K562 (cell line): Measurements from ENCODE around the gene SPRING1. TPM values are rescaled to one million over a fixed set of nuclear protein-coding genes. Genes with fewer than 3 reads are reported as not detected.

Experiments used
- ARID3B ChIP-seq: fragments of 250-450 bp; sonication (Bioruptor Pico); IDR thresholded peaks from 2 replicates; pipeline ENCODE4 v1.4.0; 2020; ENCODE audit warnings: borderline replicate concordance
- CREBBP ChIP-seq: IDR thresholded peaks from one replicate; pipeline ENCODE4 v1.6.1; 2012; ENCODE audit warnings: low read depth, mild to moderate bottlenecking, control low read depth, inconsistent platforms, low read length
- EP400 ChIP-seq: fragments of 450-650 bp; IDR thresholded peaks from 2 replicates; pipeline ENCODE4 v1.6.1; 2017; ENCODE audit warnings: antibody characterized with exemption, mild to moderate bottlenecking, moderate library complexity
- ETV6 ChIP-seq, 3 experiments: fragments of 150-350 bp in 1 of 3; sonication (generic) in 1 of 3; formaldehyde crosslinking in 1 of 3; IDR thresholded peaks; 2 replicates each; pipeline versions ENCODE4 v1.6.1 to v1.8.0; 2014 to 2022; ENCODE audit warnings: borderline replicate concordance in 2 of 3, low read depth in 2 of 3, antibody characterized with exemption in 1 of 3, low read length in 1 of 3, mild to moderate bottlenecking in 1 of 3, missing genetic modification reagents in 1 of 3
- GATA2 ChIP-seq: sonication (generic); formaldehyde crosslinking; IDR thresholded peaks from 2 replicates; pipeline ENCODE4 v1.4.0; 2020; ENCODE audit warnings: mild to moderate bottlenecking, missing genetic modification reagents
- GATAD2A ChIP-seq: fragments of 450-650 bp; IDR thresholded peaks from 2 replicates; pipeline ENCODE4 v1.6.1; 2017
- HNRNPL ChIP-seq: fragments of 200-400 bp; formaldehyde crosslinking; IDR thresholded peaks from 2 replicates; pipeline ENCODE4 v1.6.1; 2017; ENCODE audit warnings: low read depth, mild to moderate bottlenecking, low read length
- LARP7 ChIP-seq: fragments of 450-650 bp; IDR thresholded peaks from 2 replicates; pipeline ENCODE4 v1.6.1; 2016
- NFYB ChIP-seq: IDR thresholded peaks from 2 replicates; pipeline ENCODE4 v1.6.1; 2011; ENCODE audit warnings: mild to moderate bottlenecking, moderate library complexity; ENCODE audit not compliant: insufficient read length; ENCODE audit errors: extremely low read depth
- PHF8 ChIP-seq: fragments of 200-600 bp; sonication (generic); IDR thresholded peaks from 2 replicates; pipeline ENCODE4 v1.6.1; 2012; ENCODE audit warnings: mixed run types, mild to moderate bottlenecking, inconsistent platforms, low read length, moderate library complexity, borderline replicate concordance
- PTBP1 ChIP-seq: fragments of 200-400 bp; formaldehyde crosslinking; IDR thresholded peaks from 2 replicates; pipeline ENCODE4 v1.6.1; 2017; ENCODE audit warnings: low read depth, low read length
- RBM14 ChIP-seq: fragments of 200-400 bp; formaldehyde crosslinking; IDR thresholded peaks from 2 replicates; pipeline ENCODE4 v1.6.1; 2018; ENCODE audit warnings: low read depth, mild to moderate bottlenecking, low read length, moderate library complexity, borderline replicate concordance; ENCODE audit not compliant: insufficient read depth
- SNIP1 ChIP-seq: fragments of 450-650 bp; IDR thresholded peaks from 2 replicates; pipeline ENCODE4 v1.7.1; 2017; ENCODE audit warnings: low read depth, mild to moderate bottlenecking
- ZC3H11A ChIP-seq: IDR thresholded peaks from 2 replicates; pipeline ENCODE4 v1.6.1; 2012; ENCODE audit warnings: low read depth, low read length, improper control_type of control experiment
- ZNF134 ChIP-seq: fragments of 250-450 bp; sonication (Bioruptor Pico); conservative IDR thresholded peaks from 2 replicates; pipeline ENCODE4 v1.4.0; 2020
- polyA plus RNA-seq, 8 experiments: library from polyadenylated mRNA; depleted of rRNA in 4 of 8; stranded (reverse) in 5 of 8; unstranded in 3 of 8; fragments of >200 nt; fragmentation: Nextera tagmentation in 2 of 8; fragmentation: Illumina TruSeq in 1 of 8; extraction: Ambion mirVana in 2 of 8; extraction: Trizol in 1 of 8; gene quantifications; 2 replicates each; pipeline versions ENCODE4 v1.2.1 to v1.2.3, GENCODE V29; 2011 to 2014; ENCODE audit warnings: inconsistent platforms in 1 of 8, missing spikeins in 1 of 8
- total RNA-seq, 7 experiments: library from RNA; depleted of rRNA in 6 of 7; stranded (reverse); fragments of >200 nt in 6 of 7; fragmentation: Illumina TruSeq in 2 of 7; extraction: Trizol in 2 of 7; gene quantifications; 2 replicates each; pipeline versions ENCODE4 v1.2.1 to v1.2.3, GENCODE V29; 2011 to 2021; ENCODE audit warnings: low replicate concordance in 1 of 7
- TF ChIP-seq, protein P1 (sequence below): sonication (generic); formaldehyde crosslinking; IDR thresholded peaks from 2 replicates; pipeline ENCODE4 v1.8.0; 2023; ENCODE audit warnings: missing genetic modification reagents, mild to moderate bottlenecking, borderline replicate concordance
- TF ChIP-seq, protein P2 (sequence below): IDR thresholded peaks from 2 replicates; pipeline ENCODE4 v1.6.1; 2014; ENCODE audit warnings: antibody characterized with exemption

SPRING1 gene
- total and polyA plus RNA-seq, 9 of the 15 experiments (the other 6 are each of a cell fraction or from before 2014, with no cell fraction given), result 1.1 to 20.0 (median 8.0) TPM

GRCh38 chr12:116736962-116737773 lies 701 bp downstream of the SPRING1 start (continued):
- no peak; a peak in 2 of 4 replicates for TF ChIP-seq ETV6 (IDR thresholded peaks at IDR 0.05; ENCODE audit: borderline replicate concordance in 1 of 2, low read depth in 2 of 2, low read length in 1 of 2)
- TF ChIP-seq ETV6 (CRISPR knock-in tag; IDR thresholded peaks at IDR 0.05; ENCODE audit: borderline replicate concordance), result no peak
- TF ChIP-seq ZNF134 (CRISPR knock-in tag), result no peak
- no peak for TF ChIP-seq RBM14
- no peak for TF ChIP-seq PHF8
- 0 out of 2 replicates have a peak, but pooled peaks have one; percentile 8 for TF ChIP-seq EP400
- TF ChIP-seq HNRNPL, result no peak
- no peak for TF ChIP-seq ARID3B (CRISPR knock-in tag)
- TF ChIP-seq PTBP1, result no peak
- TF ChIP-seq ZC3H11A, result no peak
- TF ChIP-seq GATA2 (CRISPR knock-in tag), result no peak
- TF ChIP-seq NFYB, result no peak
- peak; percentile 64 for TF ChIP-seq GATAD2A
- TF ChIP-seq, protein P1, sequence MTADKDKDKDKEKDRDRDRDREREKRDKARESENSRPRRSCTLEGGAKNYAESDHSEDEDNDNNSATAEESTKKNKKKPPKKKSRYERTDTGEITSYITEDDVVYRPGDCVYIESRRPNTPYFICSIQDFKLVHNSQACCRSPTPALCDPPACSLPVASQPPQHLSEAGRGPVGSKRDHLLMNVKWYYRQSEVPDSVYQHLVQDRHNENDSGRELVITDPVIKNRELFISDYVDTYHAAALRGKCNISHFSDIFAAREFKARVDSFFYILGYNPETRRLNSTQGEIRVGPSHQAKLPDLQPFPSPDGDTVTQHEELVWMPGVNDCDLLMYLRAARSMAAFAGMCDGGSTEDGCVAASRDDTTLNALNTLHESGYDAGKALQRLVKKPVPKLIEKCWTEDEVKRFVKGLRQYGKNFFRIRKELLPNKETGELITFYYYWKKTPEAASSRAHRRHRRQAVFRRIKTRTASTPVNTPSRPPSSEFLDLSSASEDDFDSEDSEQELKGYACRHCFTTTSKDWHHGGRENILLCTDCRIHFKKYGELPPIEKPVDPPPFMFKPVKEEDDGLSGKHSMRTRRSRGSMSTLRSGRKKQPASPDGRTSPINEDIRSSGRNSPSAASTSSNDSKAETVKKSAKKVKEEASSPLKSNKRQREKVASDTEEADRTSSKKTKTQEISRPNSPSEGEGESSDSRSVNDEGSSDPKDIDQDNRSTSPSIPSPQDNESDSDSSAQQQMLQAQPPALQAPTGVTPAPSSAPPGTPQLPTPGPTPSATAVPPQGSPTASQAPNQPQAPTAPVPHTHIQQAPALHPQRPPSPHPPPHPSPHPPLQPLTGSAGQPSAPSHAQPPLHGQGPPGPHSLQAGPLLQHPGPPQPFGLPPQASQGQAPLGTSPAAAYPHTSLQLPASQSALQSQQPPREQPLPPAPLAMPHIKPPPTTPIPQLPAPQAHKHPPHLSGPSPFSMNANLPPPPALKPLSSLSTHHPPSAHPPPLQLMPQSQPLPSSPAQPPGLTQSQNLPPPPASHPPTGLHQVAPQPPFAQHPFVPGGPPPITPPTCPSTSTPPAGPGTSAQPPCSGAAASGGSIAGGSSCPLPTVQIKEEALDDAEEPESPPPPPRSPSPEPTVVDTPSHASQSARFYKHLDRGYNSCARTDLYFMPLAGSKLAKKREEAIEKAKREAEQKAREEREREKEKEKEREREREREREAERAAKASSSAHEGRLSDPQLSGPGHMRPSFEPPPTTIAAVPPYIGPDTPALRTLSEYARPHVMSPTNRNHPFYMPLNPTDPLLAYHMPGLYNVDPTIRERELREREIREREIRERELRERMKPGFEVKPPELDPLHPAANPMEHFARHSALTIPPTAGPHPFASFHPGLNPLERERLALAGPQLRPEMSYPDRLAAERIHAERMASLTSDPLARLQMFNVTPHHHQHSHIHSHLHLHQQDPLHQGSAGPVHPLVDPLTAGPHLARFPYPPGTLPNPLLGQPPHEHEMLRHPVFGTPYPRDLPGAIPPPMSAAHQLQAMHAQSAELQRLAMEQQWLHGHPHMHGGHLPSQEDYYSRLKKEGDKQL (CRISPR knock-in tag), result no peak
- TF ChIP-seq SNIP1, result peak; percentile 26; the same call in 1 of the 2 replicates
- TF ChIP-seq LARP7, result peak; percentile 91; the same call in 1 of the 2 replicates
- TF ChIP-seq, protein P2, sequence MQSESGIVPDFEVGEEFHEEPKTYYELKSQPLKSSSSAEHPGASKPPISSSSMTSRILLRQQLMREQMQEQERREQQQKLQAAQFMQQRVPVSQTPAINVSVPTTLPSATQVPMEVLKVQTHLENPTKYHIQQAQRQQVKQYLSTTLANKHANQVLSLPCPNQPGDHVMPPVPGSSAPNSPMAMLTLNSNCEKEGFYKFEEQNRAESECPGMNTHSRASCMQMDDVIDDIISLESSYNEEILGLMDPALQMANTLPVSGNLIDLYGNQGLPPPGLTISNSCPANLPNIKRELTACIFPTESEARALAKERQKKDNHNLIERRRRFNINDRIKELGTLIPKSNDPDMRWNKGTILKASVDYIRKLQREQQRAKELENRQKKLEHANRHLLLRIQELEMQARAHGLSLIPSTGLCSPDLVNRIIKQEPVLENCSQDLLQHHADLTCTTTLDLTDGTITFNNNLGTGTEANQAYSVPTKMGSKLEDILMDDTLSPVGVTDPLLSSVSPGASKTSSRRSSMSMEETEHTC, result no peak
- no peak for TF ChIP-seq CREBBP
